ENCODE results near the gene ABCA9. TPM values are rescaled to one million over a fixed set of nuclear protein-coding genes. Genes with fewer than 3 reads are reported as not detected.

Gene ABCA9
- total RNA-seq, 1 experiment from 2014 or later: 0.05 TPM

DNA sequence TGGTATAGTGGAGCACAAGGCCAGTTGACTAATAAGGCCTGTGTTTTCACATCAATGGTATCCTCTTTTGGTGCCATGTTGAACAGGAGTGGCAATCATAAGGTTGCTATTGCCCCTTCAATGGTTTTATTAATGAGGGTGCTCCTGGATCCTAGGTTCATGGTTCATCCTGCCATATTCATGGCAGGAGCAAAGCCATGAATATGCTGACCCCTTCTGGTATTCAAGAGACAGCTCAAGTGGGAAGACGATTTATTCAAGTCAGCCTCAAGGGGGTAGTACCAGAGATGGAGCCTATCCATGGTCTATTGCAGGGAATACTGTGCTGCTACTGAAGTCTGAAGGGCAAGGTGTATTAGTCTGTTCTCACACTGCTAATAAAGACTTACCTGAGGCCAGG, 2.6 kb downstream of the ABCA9 start:
- H3K27me3 ChIP-seq (ENCODE audit: control insufficient read depth, insufficient read depth, low read length): no peaks in the 10 kb centered on the region
- no peak overlapping the region for H3K27ac ChIP-seq (ENCODE audit: low read length)
- H3K4me1 ChIP-seq (ENCODE audit: control insufficient read depth, insufficient read depth, low read length): no peaks in the 10 kb centered on the region
- BruUV-seq (replicated peaks): no TSS peak
- no peaks in the 10 kb centered on the region for H3K36me3 ChIP-seq (ENCODE audit: control insufficient read depth, insufficient read depth, low read length)
- no peaks in the 10 kb centered on the region for H3K9me3 ChIP-seq (ENCODE audit: control insufficient read depth, insufficient read depth, low read depth, low read length)
- CTCF ChIA-PET: interaction anchor here (0.6 kb wide), 1 partner anchor 331 kb away, joined by 4 read pairs; no protein-coding TSS in a partner anchor
- intact Hi-C loops (cut with micrococcal nuclease; ENCODE audit: unreplicated experiment) (no loop called here), in situ Hi-C loops (cut with HindIII; ENCODE audit: low pct_unique_long_range_greater_than_20kb, low sequenced_read_pairs) (no loop called here)
- TF ChIP-seq TCF7L2 (IDR thresholded peaks at IDR 0.05; ENCODE audit: low read depth, low read length): no peak
- no peak for TF ChIP-seq SIN3A (IDR thresholded peaks at IDR 0.05; ENCODE audit: borderline replicate concordance, insufficient read depth, low read depth, low read length)
- TF ChIP-seq POLR2AphosphoS5 (IDR thresholded peaks at IDR 0.05; ENCODE audit: low read depth, low read length): no peak
- TF ChIP-seq, protein P1, sequence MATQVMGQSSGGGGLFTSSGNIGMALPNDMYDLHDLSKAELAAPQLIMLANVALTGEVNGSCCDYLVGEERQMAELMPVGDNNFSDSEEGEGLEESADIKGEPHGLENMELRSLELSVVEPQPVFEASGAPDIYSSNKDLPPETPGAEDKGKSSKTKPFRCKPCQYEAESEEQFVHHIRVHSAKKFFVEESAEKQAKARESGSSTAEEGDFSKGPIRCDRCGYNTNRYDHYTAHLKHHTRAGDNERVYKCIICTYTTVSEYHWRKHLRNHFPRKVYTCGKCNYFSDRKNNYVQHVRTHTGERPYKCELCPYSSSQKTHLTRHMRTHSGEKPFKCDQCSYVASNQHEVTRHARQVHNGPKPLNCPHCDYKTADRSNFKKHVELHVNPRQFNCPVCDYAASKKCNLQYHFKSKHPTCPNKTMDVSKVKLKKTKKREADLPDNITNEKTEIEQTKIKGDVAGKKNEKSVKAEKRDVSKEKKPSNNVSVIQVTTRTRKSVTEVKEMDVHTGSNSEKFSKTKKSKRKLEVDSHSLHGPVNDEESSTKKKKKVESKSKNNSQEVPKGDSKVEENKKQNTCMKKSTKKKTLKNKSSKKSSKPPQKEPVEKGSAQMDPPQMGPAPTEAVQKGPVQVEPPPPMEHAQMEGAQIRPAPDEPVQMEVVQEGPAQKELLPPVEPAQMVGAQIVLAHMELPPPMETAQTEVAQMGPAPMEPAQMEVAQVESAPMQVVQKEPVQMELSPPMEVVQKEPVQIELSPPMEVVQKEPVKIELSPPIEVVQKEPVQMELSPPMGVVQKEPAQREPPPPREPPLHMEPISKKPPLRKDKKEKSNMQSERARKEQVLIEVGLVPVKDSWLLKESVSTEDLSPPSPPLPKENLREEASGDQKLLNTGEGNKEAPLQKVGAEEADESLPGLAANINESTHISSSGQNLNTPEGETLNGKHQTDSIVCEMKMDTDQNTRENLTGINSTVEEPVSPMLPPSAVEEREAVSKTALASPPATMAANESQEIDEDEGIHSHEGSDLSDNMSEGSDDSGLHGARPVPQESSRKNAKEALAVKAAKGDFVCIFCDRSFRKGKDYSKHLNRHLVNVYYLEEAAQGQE (IDR thresholded peaks at IDR 0.05; ENCODE audit: insufficient read depth in 1 of 2, low read depth in 2 of 2, low read length in 1 of 2): no peak
- TF ChIP-seq, protein P2, sequence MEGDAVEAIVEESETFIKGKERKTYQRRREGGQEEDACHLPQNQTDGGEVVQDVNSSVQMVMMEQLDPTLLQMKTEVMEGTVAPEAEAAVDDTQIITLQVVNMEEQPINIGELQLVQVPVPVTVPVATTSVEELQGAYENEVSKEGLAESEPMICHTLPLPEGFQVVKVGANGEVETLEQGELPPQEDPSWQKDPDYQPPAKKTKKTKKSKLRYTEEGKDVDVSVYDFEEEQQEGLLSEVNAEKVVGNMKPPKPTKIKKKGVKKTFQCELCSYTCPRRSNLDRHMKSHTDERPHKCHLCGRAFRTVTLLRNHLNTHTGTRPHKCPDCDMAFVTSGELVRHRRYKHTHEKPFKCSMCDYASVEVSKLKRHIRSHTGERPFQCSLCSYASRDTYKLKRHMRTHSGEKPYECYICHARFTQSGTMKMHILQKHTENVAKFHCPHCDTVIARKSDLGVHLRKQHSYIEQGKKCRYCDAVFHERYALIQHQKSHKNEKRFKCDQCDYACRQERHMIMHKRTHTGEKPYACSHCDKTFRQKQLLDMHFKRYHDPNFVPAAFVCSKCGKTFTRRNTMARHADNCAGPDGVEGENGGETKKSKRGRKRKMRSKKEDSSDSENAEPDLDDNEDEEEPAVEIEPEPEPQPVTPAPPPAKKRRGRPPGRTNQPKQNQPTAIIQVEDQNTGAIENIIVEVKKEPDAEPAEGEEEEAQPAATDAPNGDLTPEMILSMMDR (IDR thresholded peaks at IDR 0.05): no peak; the same call in 1 of the 2 replicates
- POLR2A ChIA-PET: no interaction called here
- H3K4me3 ChIP-seq (ENCODE audit: low read depth in 2 of 2, low read length in 2 of 2): no peak overlapping the region
- ATAC-seq (no peak), DNase-seq (ENCODE audit: low read depth, low spot score) (no peak)

DNA sequence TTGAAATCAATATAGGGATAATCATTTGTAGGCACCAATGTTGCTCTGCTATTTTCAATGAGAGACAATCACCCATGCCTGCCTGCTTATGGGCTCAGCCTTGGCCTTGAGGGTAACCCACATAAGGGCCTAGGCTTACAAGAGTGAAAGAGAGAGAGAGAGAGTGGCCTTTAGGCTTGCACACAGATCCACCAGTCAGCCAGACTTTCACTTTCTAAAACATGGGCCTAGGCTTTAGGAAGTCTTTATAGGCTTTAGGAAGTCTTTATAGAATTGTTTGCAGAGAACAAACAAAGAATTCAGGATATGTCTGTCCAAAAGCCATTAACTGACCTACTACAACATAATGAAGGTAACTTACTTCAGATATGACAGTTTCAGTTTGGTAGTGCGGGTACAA, 3.4 kb downstream of the ABCA9 start:
- BruUV-seq (replicated peaks): no TSS peak
- Histone ChIP-seq H3K9me3 (ENCODE audit: control insufficient read depth, insufficient read depth, low read depth, low read length) (no peaks in the 10 kb centered on the region), H3K36me3 (ENCODE audit: control insufficient read depth, insufficient read depth, low read length) (no peaks in the 10 kb centered on the region), H3K4me3 (ENCODE audit: low read depth in 2 of 2, low read length in 2 of 2) (no peak overlapping the region), H3K4me1 (ENCODE audit: control insufficient read depth, insufficient read depth, low read length) (no peaks in the 10 kb centered on the region), H3K27ac (ENCODE audit: low read length) (no peak overlapping the region), H3K27me3 (ENCODE audit: control insufficient read depth, insufficient read depth, low read length) (no peaks in the 10 kb centered on the region)
- ChIA-PET CTCF (no interaction called here), POLR2A (no interaction called here)
- intact Hi-C loops (cut with micrococcal nuclease; ENCODE audit: unreplicated experiment) (no loop called here), in situ Hi-C loops (cut with HindIII; ENCODE audit: low pct_unique_long_range_greater_than_20kb, low sequenced_read_pairs) (no loop called here)
- ATAC-seq (no peak), DNase-seq (ENCODE audit: low read depth, low spot score) (no peak)
- TF ChIP-seq, protein P2 (IDR thresholded peaks at IDR 0.05): no peak
- TF ChIP-seq TCF7L2 (IDR thresholded peaks at IDR 0.05; ENCODE audit: low read depth, low read length) (no peak), POLR2AphosphoS5 (IDR thresholded peaks at IDR 0.05; ENCODE audit: low read depth, low read length) (no peak), SIN3A (IDR thresholded peaks at IDR 0.05; ENCODE audit: borderline replicate concordance, insufficient read depth, low read depth, low read length) (no peak)
- TF ChIP-seq, protein P1 (IDR thresholded peaks at IDR 0.05; ENCODE audit: insufficient read depth in 1 of 2, low read depth in 2 of 2, low read length in 1 of 2): no peak
